T-helper 2 cell (primary cell): Measurements from ENCODE around the gene PDE4A.
"Not testable (repeated sequence)": the region's sequence is repeated elsewhere in the genome, so short reads cannot be mapped to it uniquely, and the experiment has no call there.

ENCODE experiments used
- DNase-seq, 5 experiments: peaks; one replicate each; pipeline versions ENCODE4 v3.0.0 to v3.0.0-alpha.2; 2012 to 2022

PDE4A gene

GRCh38 chr19:10430505-10431253 lies 10.3 kb downstream of the PDE4A start:
- no peak for DNase-seq

GRCh38 chr19:10431254-10431942 lies 11.1 kb downstream of the PDE4A start:
- peak in 3 of 5 experiments; percentile 26 to 87 (median 73) for DNase-seq

- peak; percentile 44 to 80 (median 69) for DNase-seq
Measured at GRCh38 chr19:10431943-10432735, 11.8 kb downstream of the PDE4A start.

GRCh38 chr19:10432736-10433130 lies 12.4 kb downstream of the PDE4A start:
- no peak for DNase-seq

- DNase-seq = no peak
Measured at GRCh38 chr19:10433131-10433536, 12.8 kb downstream of the PDE4A start.

- no peak for DNase-seq
Measured at GRCh38 chr19:10439588-10439987, 19.2 kb downstream of the PDE4A start.

GRCh38 chr19:10442698-10443097 lies 22.4 kb downstream of the PDE4A start:
- DNase-seq = no peak

- DNase-seq = no peak
Measured at GRCh38 chr19:10449037-10449436, 28.7 kb downstream of the PDE4A start.

- DNase-seq = no peak
Measured at GRCh38 chr19:10450191-10450852, 30.0 kb downstream of the PDE4A start.

- no peak for DNase-seq
Measured at GRCh38 chr19:10450853-10451609, 30.7 kb downstream of the PDE4A start.

- DNase-seq = no peak
Measured at GRCh38 chr19:10452726-10453618, 32.6 kb downstream of the PDE4A start.

GRCh38 chr19:10453852-10454251 lies 33.5 kb downstream of the PDE4A start:
- no peak for DNase-seq

- DNase-seq = no peak
Measured at GRCh38 chr19:10454267-10454666, 33.9 kb downstream of the PDE4A start.

- not testable (repeated sequence) for DNase-seq
Measured at GRCh38 chr19:10458733-10459132, 38.4 kb downstream of the PDE4A start.

- DNase-seq = no peak
Measured at GRCh38 chr19:10460714-10461046, 40.3 kb downstream of the PDE4A start.

- DNase-seq = peak; percentile 78 to 88 (median 84)
Measured at GRCh38 chr19:10461047-10461949, 41.0 kb downstream of the PDE4A start.

GRCh38 chr19:10462042-10462441 lies 41.7 kb downstream of the PDE4A start:
- DNase-seq = not testable (repeated sequence)

GRCh38 chr19:10462557-10462956 lies 42.2 kb downstream of the PDE4A start:
- no peak for DNase-seq

GRCh38 chr19:10464456-10464855 lies 44.1 kb downstream of the PDE4A start:
- DNase-seq = no peak

- DNase-seq = no peak
Measured at GRCh38 chr19:10467104-10467706, 46.9 kb downstream of the PDE4A start.
